ENCODE measurements around the gene MMADHC. TPM values are rescaled to one million over a fixed set of nuclear protein-coding genes. Genes with fewer than 3 reads are reported as not detected.
"Not testable (repeated sequence)": the region's sequence is repeated elsewhere in the genome, so short reads cannot be mapped to it uniquely, and the experiment has no call there.

The MMADHC gene
- total RNA-seq, 1 donor from 2014 or later: 53.5 TPM

GRCh38 chr2:149597050-149597667, 9.6 kb upstream of the MMADHC start:
- ATAC-seq (no peak), DNase-seq (ENCODE audit: low spot score) (no peak)
- intact Hi-C loops (cut with DNase I): loop anchor here (10.0 kb wide), 1 partner anchor 1458 kb away; no protein-coding TSS in a partner anchor

GRCh38 chr2:149596471-149596870, 8.9 kb upstream of the MMADHC start:
- ATAC-seq (no peak), DNase-seq (ENCODE audit: low spot score) (no peak)
- intact Hi-C loops (cut with DNase I): loop anchor here (10.0 kb wide), 1 partner anchor 1458 kb away; no protein-coding TSS in a partner anchor

- DNase-seq (ENCODE audit: low spot score): no peak
- intact Hi-C loops (cut with DNase I): loop anchor here (10.0 kb wide), 1 partner anchor 1459 kb away; no protein-coding TSS in a partner anchor
- ATAC-seq: no peak
These were observed 7.7 kb upstream of the MMADHC start for GRCh38 chr2:149595056-149595963.

DNA sequence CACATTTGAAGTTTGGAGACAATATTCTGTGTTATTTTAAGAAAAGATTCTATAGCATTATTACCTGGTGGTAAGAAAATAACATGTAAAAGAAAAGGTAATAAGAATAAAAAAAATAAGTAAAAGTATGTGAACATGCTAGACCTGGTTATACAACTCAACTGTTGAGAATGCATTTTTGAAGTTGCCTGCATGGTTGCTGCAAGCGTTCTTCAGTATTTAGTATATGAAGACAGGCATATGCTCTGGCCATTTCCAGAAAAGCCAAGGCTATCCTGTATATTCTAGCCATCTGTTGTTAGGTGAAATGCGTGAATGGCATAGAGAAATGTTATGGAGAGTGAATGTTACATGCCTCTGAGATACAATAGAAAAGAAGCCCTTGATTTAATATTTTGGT, 6.8 kb upstream of the MMADHC start:
- ATAC-seq (no peak), DNase-seq (ENCODE audit: low spot score) (no peak)
- intact Hi-C loops (cut with DNase I): loop anchor here (10.0 kb wide), 1 partner anchor 1460 kb away; no protein-coding TSS in a partner anchor

- ATAC-seq: no peak
- intact Hi-C loops (cut with DNase I): no loop called here
These were observed 444 bp upstream of the MMADHC start for GRCh38 chr2:149587950-149588487.

GRCh38 chr2:149586898-149587219, 716 bp downstream of the MMADHC start:
- DNase-seq (ENCODE audit: low spot score): no peak
- no peak for ATAC-seq
- intact Hi-C loops (cut with DNase I): no loop called here

More at GRCh38 chr2:149587950-149588487, 444 bp upstream of the MMADHC start:
- no peak for DNase-seq (ENCODE audit: low spot score)

DNA sequence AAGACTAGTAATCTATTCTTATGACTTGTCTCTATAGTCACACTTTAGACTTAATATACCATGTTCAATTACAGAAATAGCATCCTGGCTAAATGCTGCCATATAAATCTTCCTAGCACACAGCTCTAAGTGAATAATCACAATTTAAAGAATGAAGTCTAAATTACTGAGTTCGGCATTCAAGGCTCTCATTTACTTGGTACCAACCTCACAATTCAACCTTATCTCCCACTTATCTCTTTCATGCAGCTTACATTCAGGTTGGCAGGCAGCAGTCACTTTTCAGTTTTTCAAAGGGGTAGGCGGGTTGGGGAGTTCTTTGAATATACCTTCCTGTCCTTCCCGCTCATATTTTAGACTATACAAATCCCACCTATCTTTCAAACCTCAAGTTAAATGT, 1.5 kb downstream of the MMADHC start:
- intact Hi-C loops (cut with DNase I): no loop called here
- no peak for DNase-seq (ENCODE audit: low spot score)
- ATAC-seq: no peak

DNA sequence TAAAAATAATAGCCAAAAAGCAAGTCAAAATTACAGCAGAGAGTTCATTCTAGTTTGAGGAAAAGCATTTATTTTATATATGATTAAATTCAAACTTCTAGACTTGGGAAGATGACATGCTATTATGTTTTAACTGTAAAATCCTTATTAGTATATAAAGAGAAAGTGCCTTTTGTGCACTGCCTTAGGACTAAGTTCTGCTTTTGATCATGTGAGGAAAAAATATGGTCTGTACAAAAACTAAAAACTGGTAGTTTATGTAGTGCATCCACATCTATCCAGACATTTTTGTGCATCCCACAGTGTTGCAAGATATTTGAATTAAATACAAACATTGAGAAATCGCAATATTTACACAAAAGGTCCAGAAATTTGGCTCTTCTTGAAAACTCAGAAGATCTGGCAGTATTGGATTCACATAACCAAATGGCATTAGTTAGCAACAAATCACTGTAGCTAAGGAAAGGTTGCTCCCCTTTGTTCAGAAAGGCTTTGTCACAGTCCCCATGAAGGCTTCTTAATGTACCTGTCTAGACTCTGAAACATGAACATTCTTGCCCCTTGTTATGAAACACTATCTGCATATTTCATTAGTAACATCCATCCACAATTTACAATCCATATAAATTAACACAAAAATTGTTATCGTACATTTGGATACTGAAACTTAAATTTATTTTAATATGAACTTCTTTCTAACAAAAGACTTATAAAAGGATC, 2.2 kb downstream of the MMADHC start:
- intact Hi-C loops (cut with DNase I): no loop called here

DNA sequence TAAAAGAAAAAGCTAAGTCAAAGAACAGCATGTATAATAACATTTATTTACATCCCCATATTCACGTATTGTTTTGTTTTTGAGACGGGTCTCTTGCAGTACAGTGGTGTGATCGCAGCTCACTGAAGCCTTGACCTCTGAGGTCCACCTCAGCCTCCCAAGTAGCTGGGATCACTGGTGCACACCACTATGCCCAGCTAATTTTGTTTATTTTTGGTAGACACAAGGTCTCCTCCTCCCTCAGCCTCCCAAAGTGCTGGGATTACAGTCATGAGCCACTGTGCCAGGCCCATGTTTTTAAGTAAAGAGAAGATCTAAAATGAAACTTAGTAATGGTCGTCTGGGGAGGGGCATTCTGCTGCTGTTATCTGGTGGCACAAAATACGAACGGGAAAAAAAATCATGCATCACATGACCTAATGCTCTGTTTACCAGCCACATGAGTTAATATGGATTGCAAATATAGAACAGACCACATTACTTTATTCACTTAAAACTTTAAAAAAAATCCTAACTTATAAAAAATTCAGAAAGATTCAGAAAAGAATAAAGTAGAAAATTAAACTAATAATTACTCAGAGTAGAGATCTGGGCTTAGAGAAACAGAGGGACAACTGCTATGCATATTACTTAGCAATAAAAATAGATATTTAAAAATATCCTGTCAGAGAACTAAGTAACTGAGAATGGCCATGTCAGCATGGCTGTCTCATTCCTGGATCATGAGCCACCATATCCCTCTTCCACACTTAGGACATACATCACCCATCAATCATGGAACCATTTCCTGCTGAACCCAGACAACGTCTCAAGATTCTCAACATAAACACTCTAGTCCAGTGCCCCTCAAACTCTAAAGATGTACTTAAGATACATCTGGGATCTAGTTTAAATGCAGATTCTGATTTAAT, 7.3 kb downstream of the MMADHC start:
- intact Hi-C loops (cut with DNase I): no loop called here
- DNase-seq (ENCODE audit: low spot score) (no peak), ATAC-seq (no peak)

More for the DNA sequence above, 2.2 kb downstream of the MMADHC start:
- DNase-seq (ENCODE audit: low spot score): no peak
- no peak for ATAC-seq

- intact Hi-C loops (cut with DNase I): no loop called here
- ATAC-seq: no peak
- DNase-seq (ENCODE audit: low spot score): no peak
These were observed 10.3 kb downstream of the MMADHC start for GRCh38 chr2:149577269-149577668.

- ATAC-seq: no peak
These were observed 11.8 kb downstream of the MMADHC start for GRCh38 chr2:149575752-149576151.

GRCh38 chr2:149575277-149575676, 12.3 kb downstream of the MMADHC start:
- intact Hi-C loops (cut with DNase I): no loop called here
- no peak for ATAC-seq
- no peak for DNase-seq (ENCODE audit: low spot score)

More at GRCh38 chr2:149575752-149576151, 11.8 kb downstream of the MMADHC start:
- DNase-seq (ENCODE audit: low spot score): no peak
- intact Hi-C loops (cut with DNase I): no loop called here

DNA sequence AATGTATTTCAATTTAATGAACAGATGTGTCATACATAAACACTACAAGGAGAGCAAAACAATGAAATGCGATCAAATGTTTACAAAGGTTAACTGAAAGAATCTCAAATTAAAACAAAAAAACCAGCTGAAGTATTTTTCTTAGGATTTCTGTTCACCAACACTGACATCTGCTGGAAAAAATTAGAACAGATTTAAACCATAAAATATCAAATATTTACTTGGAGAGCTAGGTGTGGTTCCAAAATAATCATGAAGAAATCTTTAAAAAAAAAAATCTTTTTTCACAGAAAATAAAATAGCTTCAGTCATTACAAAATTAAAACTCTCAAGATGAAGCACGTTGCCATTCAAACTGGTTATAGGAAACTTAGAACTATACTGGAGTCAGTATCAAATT, 13.8 kb downstream of the MMADHC start:
- intact Hi-C loops (cut with DNase I): no loop called here
- DNase-seq (ENCODE audit: low spot score) (no peak), ATAC-seq (no peak)

- DNase-seq (ENCODE audit: low spot score) (no peak), ATAC-seq (peak; percentile 58)
- intact Hi-C loops (cut with DNase I): no loop called here
These were observed 15.2 kb downstream of the MMADHC start for GRCh38 chr2:149572102-149572953.

GRCh38 chr2:149568138-149568537, 19.4 kb downstream of the MMADHC start:
- DNase-seq (ENCODE audit: low spot score): no peak
- intact Hi-C loops (cut with DNase I): no loop called here
- no peak for ATAC-seq

DNA sequence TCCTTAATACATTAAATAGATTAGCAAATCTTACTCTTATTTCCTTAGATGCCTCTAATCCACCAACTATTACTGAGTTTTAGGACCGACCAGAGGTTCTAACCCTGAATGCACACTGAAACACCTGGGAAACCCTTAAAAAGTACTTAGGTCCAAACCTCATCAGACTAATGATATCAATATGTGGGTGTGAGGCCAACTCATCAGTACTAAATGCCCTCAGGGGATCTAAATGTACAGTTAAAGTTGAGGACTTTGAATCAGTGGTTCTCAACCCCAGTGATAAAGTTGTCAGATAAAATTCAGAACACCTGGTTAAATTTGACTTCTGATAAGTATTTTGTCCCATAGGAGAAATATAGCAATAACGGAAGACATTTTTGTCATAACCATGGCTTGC, 20.9 kb downstream of the MMADHC start:
- DNase-seq (ENCODE audit: low spot score) (no peak), ATAC-seq (no peak)
- intact Hi-C loops (cut with DNase I): no loop called here

GRCh38 chr2:149565625-149566024, 21.9 kb downstream of the MMADHC start:
- intact Hi-C loops (cut with DNase I); ATAC-seq: not testable (repeated sequence)
- DNase-seq (ENCODE audit: low spot score): peak; percentile 58
